Esophagus muscularis mucosa (tissue), 4 donors: Measurements from ENCODE around the gene CAPSL. TPM values are rescaled to one million over a fixed set of nuclear protein-coding genes. Genes with fewer than 3 reads are reported as not detected.

ENCODE experiments used
- DNase-seq: peaks from one replicate; pipeline ENCODE4 v3.0.0-alpha.2; 2017; ENCODE audit errors: extremely low spot score
- H3K27ac ChIP-seq, 4 donors: fragments of 200-600 bp; sonication (generic); replicated peaks in 1 of 4; 1 replicate in 3 of 4; 2 replicates in 1 of 4; pipeline ENCODE4 v1.5.1; 2016 to 2019; ENCODE audit warnings: mild to moderate bottlenecking in 1 of 4
- H3K27me3 ChIP-seq, 4 donors: fragments of 200-600 bp; sonication (generic); one replicate each; pipeline versions ENCODE4 v1.5.1 to v1.6.0; 2016 to 2019
- H3K36me3 ChIP-seq, 4 donors: fragments of 200-600 bp; sonication (generic); one replicate each; pipeline ENCODE4 v1.5.1; 2016 to 2019
- H3K4me1 ChIP-seq, 4 donors: fragments of 200-600 bp; sonication (generic); one replicate each; pipeline ENCODE4 v1.5.1; 2016 to 2019
- H3K4me3 ChIP-seq, 4 donors: fragments of 200-600 bp; sonication (generic); 1 replicate in 2 of 4; 2 replicates in 2 of 4; pipeline ENCODE4 v1.5.1; 2016 to 2019; ENCODE audit warnings: mild to moderate bottlenecking in 4 of 4, moderate library complexity in 1 of 4
- H3K9me3 ChIP-seq, 4 donors: fragments of 200-600 bp; sonication (generic); 1 replicate in 3 of 4; 2 replicates in 1 of 4; pipeline ENCODE4 v1.5.1; 2016 to 2019
- CTCF ChIP-seq, 3 experiments: fragments of 200-600 bp in 2 of 3; fragments of 450-650 bp in 1 of 3; sonication (generic) in 2 of 3; IDR thresholded peaks; one replicate each; pipeline ENCODE4 v1.5.1; 2017 to 2019; ENCODE audit warnings: antibody characterized with exemption in 3 of 3, mild to moderate bottlenecking in 2 of 3, moderate library complexity in 1 of 3
- EP300 ChIP-seq: sonication (generic); formaldehyde crosslinking; IDR thresholded peaks from one replicate; pipeline ENCODE4 v1.6.1; 2017; ENCODE audit warnings: antibody characterized with exemption
- POLR2A ChIP-seq: fragments of 450-650 bp; IDR thresholded peaks from one replicate; pipeline ENCODE4 v1.6.1; 2017; ENCODE audit warnings: antibody characterized with exemption, moderate library complexity, mild to moderate bottlenecking, low read depth
- POLR2AphosphoS5 ChIP-seq, 2 donors: sonication (generic); formaldehyde crosslinking; IDR thresholded peaks; one replicate each; pipeline ENCODE4 v1.6.1; 2017; ENCODE audit warnings: antibody characterized with exemption in 2 of 2
- WGBS: methylation state at CpG from one replicate; pipeline ENCODE4 v1.1.5; 2018; 5-methylcytosine and 5-hydroxymethylcytosine counted together
- intact Hi-C: fragments of 100-400 bp; cut with DNase I; formaldehyde crosslinking; loops from one replicate; pipeline ENCODE4 v1.15.1; 2023
- total RNA-seq, 4 donors: library from RNA; depleted of rRNA; stranded (reverse); fragments of >200 nt; gene quantifications; one replicate each; pipeline versions ENCODE4 v1.1.0 to v1.2.1, GENCODE V29; 2016

Gene CAPSL
- total RNA-seq, 4 donors from 2014 or later: not detected

- no peak for DNase-seq
- Histone ChIP-seq H3K36me3 (no peaks in the 10 kb centered on the region), H3K27me3 (no peaks in the 10 kb centered on the region), H3K27ac (no peak overlapping the region), H3K9me3 (no peaks in the 10 kb centered on the region), H3K4me3 (no peak overlapping the region), H3K4me1 (no peaks in the 10 kb centered on the region)
- intact Hi-C loops: no loop called here
- WGBS: 94% methylated on average over 4 of the region's 4 CpGs
- TF ChIP-seq POLR2AphosphoS5 (IDR thresholded peaks at IDR 0.05) (no peak), CTCF (IDR thresholded peaks at IDR 0.05) (no peak), POLR2A (no peak), EP300 (no peak)
Measured at GRCh38 chr5:35867998-35868397, 70.4 kb downstream of the CAPSL start.

GRCh38 chr5:35863159-35863558 is 75.3 kb downstream of the CAPSL start:
- Histone ChIP-seq H3K36me3 (no peaks in the 10 kb centered on the region), H3K4me3 (no peak overlapping the region), H3K4me1 (no peaks in the 10 kb centered on the region), H3K27me3 (no peaks in the 10 kb centered on the region), H3K9me3 (no peaks in the 10 kb centered on the region), H3K27ac (no peak overlapping the region)
- no peak for DNase-seq
- 85% methylated on average over 3 of the region's 3 CpGs for WGBS
- intact Hi-C loops: no loop called here
- no peak for TF ChIP-seq POLR2AphosphoS5 (IDR thresholded peaks at IDR 0.05)
- no peak for TF ChIP-seq POLR2A
- TF ChIP-seq EP300: no peak
- no peak for TF ChIP-seq CTCF (IDR thresholded peaks at IDR 0.05)

GRCh38 chr5:35862126-35862525 is 76.3 kb downstream of the CAPSL start:
- Histone ChIP-seq H3K27ac (no peak overlapping the region), H3K9me3 (no peaks in the 10 kb centered on the region), H3K36me3 (no peaks in the 10 kb centered on the region), H3K27me3 (no peaks in the 10 kb centered on the region), H3K4me1 (no peaks in the 10 kb centered on the region), H3K4me3 (no peak overlapping the region)
- WGBS: 73% methylated on average over 2 of the region's 2 CpGs
- intact Hi-C loops: no loop called here
- TF ChIP-seq POLR2AphosphoS5 (IDR thresholded peaks at IDR 0.05) (no peak), EP300 (no peak), CTCF (IDR thresholded peaks at IDR 0.05) (no peak), POLR2A (no peak)
- DNase-seq: no peak

- DNase-seq: no peak
- Histone ChIP-seq H3K27ac (no peak overlapping the region), H3K4me1 (no peaks in the 10 kb centered on the region), H3K36me3 (no peaks in the 10 kb centered on the region), H3K4me3 (no peak overlapping the region), H3K9me3 (no peaks in the 10 kb centered on the region), H3K27me3 (no peaks in the 10 kb centered on the region)
- TF ChIP-seq POLR2A: no peak
- no peak for TF ChIP-seq POLR2AphosphoS5 (IDR thresholded peaks at IDR 0.05)
- no peak for TF ChIP-seq EP300
- TF ChIP-seq CTCF (IDR thresholded peaks at IDR 0.05): no peak
- intact Hi-C loops: no loop called here
- WGBS: 89% methylated on average over 1 of the region's 1 CpG
Measured at GRCh38 chr5:35861718-35862117, 76.7 kb downstream of the CAPSL start.

GRCh38 chr5:35860686-35861085 is 77.7 kb downstream of the CAPSL start:
- H3K27ac ChIP-seq: no peak overlapping the region
- no peaks in the 10 kb centered on the region for H3K36me3 ChIP-seq
- DNase-seq: no peak
- no peaks in the 10 kb centered on the region for H3K4me1 ChIP-seq
- H3K4me3 ChIP-seq: no peak overlapping the region
- no peaks in the 10 kb centered on the region for H3K9me3 ChIP-seq
- TF ChIP-seq CTCF (IDR thresholded peaks at IDR 0.05): no peak
- TF ChIP-seq POLR2A: no peak
- TF ChIP-seq EP300: no peak
- no peak for TF ChIP-seq POLR2AphosphoS5 (IDR thresholded peaks at IDR 0.05)
- no peaks in the 10 kb centered on the region for H3K27me3 ChIP-seq
- intact Hi-C loops: no loop called here
- 100% methylated on average over 1 of the region's 1 CpG for WGBS
